Left renal cortex interstitium (tissue), 4 donors: ENCODE measurements around the gene WFDC5. TPM values are rescaled to one million over a fixed set of nuclear protein-coding genes. Genes with fewer than 3 reads are reported as not detected.
"Not testable (repeated sequence)": the region's sequence is repeated elsewhere in the genome, so short reads cannot be mapped to it uniquely, and the experiment has no call there.

ENCODE experiments used
- DNase-seq, 4 donors: peaks; one replicate each; pipeline ENCODE4 v3.0.0-alpha.2; 2013; ENCODE audit warnings: low read depth in 4 of 4, low spot score in 2 of 4, missing footprints in 1 of 4
- polyA plus RNA-seq, 4 donors: library from polyadenylated mRNA; unstranded; fragments of 120-200 nt; gene quantifications; one replicate each; pipeline ENCODE4 v1.2.1, GENCODE V29; 2013; ENCODE audit not compliant: insufficient read length in 4 of 4

Gene WFDC5, protein sequence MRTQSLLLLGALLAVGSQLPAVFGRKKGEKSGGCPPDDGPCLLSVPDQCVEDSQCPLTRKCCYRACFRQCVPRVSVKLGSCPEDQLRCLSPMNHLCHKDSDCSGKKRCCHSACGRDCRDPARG
- not detected for polyA plus RNA-seq

DNA sequence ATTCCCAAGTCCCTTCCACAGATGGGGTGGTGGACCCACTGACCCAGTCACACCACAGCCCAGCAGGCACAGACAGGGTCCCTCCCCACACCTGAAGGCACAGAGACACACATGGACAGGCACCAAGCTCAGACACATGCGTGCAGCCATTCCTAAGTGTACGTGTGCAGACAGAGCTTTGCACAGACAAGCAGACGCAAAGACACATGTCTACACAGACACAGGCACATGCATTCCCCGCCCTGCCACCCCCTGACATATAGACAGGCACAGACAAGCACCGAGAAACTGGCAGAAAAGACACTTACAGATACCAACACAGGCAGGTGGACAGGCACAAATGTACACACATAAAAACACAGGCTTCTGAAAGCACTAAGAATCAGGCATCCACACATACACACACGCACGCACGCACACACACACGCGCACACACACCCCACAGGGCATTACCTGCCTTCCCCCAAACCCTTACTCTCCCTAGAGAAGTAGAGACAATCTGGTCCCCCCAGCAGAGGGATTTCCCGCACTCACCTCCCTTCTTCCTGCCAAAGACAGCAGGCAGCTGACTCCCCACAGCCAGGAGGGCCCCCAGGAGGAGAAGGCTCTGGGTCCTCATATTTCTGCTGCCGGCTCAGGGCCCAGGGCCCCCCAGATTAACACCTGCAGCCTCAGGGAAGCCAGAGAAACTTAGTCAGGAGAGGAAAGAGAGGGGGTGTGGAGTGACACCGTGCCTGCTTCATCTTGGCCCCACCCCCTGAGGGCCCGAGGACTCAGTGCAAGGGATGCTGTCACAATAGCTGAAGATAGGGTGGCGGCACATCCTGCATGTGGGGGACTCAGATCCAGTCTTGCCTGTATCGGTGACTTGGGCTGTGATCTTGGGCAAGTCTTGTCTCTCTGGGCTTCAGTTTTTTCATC is at the start of gene WFDC5:
TSS of gene WFDC5 (minus strand) at position 710 of the 921 bp plus-strand sequence. CDS start at position 619, 91 bp downstream.
- DNase-seq = no peak

GRCh38 chr20:45163083-45163803 is 48.3 kb upstream of the WFDC5 start:
- no peak for DNase-seq

- DNase-seq = no peak
Measured at GRCh38 chr20:45157962-45158361, 43.0 kb upstream of the WFDC5 start.

GRCh38 chr20:45156713-45157112 is 41.7 kb upstream of the WFDC5 start:
- no peak for DNase-seq

DNA sequence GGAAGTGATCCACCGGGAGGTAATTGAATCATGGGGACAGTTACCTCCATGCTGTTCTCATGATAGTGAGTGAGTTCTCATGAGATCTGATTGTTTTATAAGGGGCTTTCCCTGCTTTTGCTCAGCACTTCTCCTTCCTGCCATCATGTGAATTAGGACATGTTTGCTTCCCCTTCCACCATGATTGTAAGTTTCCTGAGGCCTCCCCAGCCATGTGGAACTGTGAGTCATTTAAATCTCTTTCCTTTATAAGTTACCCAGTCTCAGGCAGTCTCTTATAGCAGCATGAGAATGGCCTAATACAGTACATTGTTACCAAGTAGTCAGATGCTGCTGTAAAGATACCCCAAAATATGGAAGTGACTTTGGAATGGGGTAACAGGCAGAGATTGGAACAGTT is 39.8 kb upstream of the WFDC5 start:
- not testable (repeated sequence) for DNase-seq

DNA sequence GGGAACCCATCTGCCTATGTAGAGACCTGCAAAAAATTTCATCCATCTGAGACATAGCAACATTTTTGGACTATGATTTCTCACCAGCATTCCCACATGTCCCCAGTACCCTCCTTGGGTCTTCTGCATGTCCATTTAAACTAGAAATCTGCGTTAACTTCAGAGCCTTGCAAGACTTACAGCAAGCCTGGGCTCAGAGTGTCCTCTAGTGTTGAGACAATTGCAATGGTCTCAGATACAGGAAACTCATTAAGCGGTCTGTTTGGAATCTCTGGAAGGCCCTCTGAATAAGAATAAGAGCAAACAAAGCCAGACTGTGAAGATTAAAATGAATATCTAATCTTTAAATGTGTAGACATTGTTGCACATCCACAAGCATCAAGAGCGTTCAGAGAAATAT is 39.2 kb upstream of the WFDC5 start:
- no peak for DNase-seq

DNA sequence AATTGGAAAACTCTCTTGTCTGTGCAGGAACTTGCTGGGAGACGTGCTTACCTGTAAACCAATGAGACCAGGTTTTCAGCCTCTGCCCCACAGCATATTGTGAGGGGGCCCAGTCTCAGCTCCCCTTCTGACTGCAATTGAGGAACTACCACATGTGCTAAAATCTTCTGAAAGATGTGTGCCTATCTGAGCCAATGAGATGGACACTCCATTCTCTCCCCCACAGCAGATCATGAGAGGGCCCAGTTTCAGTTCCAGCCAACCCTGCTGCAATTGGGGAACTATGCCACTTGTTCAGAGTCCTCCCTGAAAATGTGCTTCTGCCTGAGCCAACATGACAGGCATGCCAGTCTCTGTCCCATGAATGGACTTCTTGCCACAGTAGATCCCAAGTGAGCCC is 38.8 kb upstream of the WFDC5 start:
- DNase-seq = no peak

DNA sequence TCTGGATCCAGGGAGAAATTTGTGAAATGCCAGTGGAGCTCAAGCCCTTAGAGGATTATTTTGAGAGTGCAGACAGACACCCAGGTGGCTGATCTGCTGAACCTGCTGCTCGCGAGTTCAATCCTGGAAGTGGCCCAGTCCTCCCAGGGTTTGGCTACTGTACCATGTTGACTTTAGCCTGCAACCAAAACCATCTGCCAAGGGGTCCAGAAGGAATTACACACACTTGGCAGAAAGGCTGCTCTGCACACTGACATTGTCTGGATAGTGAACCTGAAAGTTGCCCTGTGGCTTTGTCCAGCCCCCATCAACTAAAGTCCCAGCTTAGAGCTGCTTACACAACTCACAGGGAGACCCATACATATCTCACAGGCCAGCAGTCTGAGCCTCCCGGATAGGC is 38.2 kb upstream of the WFDC5 start:
- DNase-seq = no peak

GRCh38 chr20:45152405-45152804 is 37.4 kb upstream of the WFDC5 start:
- no peak for DNase-seq

GRCh38 chr20:45149062-45149461 is 34.1 kb upstream of the WFDC5 start:
- no peak for DNase-seq

DNA sequence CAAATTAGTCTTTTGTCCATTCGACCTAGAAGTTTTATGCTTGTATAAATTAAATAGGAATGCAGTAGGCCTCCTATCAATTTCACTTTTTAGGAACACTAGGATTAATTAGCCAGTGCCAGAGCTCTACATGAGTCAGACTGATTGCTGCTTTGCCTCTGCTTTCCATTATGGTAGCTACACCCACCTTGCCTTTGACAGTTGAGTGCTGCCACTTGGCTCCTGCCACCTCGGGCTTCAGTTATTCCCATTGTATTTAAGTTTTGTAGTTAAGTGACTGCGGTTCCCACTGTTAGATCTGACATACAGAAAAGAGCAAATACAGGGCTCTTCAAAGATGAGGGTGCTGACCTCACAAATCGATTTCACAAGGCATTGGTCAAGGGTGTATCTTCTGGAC is 25.9 kb upstream of the WFDC5 start:
- DNase-seq = no peak

GRCh38 chr20:45139733-45140375 is 24.9 kb upstream of the WFDC5 start:
- DNase-seq = not testable (repeated sequence)

DNA sequence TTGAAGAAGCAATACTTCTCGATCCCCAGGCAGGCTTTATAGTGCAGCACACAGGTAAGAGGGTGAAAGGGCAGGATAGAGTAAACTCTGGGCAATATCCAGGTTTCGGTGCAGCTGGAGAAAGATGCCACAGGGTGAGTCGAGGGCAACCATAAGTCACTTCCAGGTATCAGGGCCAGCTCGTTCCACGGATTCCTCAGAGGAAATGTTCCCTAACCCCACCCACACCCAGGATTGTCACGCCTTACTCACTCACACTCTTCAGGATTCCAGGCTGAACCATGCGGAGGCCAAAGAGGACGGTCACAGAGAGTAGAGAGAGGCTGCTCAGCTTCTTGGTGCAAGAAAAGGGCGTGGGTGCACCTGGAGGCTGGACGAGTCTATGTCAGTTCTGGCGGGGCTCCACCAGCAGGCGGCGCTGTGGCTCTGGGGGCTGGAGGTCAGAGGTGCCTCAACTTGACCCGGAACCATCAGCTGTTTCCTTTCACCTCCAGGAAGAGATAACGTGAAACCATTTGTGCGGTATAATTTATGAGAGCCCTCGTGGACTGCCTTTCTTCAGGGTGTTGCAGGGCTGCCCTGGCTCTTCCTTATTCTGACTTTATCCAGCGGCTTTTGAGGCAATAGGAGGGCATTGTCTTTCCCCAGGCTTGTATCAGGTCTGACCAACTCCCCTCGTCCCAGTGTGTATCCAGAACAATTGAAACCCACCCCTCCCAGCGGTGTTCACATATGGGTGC is 23.8 kb upstream of the WFDC5 start:
- no peak for DNase-seq

DNA sequence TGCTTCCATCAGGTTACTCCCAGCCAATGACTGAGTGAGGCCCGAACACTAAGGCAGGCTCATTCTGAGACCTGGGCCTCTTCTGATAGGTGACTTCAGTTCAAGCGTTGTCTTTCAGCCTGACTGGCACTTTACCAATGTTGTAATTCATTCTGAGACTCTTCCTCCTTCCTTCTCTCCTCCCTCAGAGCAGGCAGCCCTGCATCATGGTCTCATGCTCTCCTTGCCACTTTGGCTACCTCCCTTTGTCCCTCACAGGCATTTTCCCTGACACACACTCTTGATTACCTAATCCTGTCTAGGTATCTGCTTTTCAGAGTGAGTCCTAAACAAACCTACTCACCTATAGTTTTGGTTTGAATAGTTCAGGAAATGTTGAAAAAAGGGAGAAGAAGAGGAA is 21.9 kb upstream of the WFDC5 start:
- DNase-seq = no peak

DNA sequence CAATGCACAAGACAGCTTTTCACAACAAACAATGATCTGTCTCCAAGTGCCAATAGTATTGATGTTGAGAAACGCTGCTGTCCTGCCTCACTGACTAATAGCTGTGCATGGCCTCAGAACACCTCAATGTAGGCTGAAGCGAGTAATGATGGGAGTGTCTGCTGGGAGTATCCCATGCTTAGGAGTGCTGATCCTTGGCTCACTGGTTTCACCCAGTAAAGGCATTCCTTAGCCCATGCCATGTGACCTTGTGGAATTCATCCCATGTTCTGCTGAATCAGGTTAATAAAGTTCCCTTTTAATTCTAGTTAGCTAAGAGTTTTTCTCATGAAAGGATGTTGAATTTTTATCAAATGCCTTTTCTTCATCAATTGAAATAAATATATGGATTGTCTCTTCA is 13.1 kb upstream of the WFDC5 start:
- peak in 1 of 4 donors; percentile 19 for DNase-seq

- no peak for DNase-seq
Measured at GRCh38 chr20:45124365-45124764, 9.4 kb upstream of the WFDC5 start, which contains the start of gene WFDC12. Gene WFDC12 (minus strand): TSS chr20:45124465. CDS start chr20:45124447, 18 bp downstream.

DNA sequence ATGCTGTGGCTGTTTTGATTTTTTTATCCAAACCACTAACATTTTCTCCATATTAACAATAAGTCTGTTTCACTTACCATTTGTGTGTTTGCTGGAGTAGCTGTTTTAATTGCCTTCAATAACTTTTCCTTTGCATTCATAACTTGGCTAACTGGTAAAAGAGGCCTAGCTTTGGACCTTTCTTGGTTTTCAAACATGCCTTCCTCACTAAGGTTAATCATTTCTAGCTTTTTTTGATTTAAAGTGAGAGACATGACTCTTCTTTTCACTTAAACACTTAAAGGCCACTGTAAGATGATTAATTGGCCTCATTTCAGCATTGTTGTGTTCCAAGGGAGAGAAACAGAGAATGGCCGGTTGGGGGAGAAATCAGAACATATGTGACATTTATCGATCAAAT is 6.4 kb upstream of the WFDC5 start:
- DNase-seq = no peak

DNA sequence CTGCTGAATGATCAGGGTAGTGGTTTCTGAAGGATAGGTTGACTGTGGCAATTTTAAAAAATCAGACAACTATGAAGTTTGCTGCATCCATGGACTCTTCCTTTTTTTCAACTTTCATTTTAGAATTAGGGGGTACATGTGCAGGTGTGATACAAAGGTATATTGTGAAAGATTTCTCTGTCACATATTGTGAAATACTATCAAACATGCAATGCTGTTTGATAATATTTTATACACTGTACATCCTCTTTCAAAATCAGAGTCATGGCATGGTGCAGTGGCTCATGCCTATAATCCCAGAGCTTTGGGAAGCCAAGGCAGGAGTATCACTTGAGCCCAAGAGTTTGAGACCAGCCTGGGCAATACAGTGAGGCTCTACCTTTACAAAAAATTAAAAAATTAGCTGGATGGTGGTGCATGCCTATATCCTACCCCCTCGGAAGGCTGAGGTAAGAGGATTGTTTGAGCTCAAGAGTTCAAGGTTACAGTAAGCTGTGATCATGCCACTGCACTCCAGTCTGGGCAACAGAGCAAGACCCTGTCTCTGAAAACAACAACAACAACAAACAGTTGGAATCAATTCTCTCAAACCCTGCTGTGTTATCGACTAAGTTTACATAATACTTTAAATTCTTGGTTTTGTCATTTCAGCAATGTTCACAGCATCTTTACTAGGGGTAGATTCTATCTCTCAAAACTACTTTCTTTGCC is 4.7 kb upstream of the WFDC5 start:
- DNase-seq = no peak

GRCh38 chr20:45118028-45118427 is 3.1 kb upstream of the WFDC5 start:
- DNase-seq = no peak

DNA sequence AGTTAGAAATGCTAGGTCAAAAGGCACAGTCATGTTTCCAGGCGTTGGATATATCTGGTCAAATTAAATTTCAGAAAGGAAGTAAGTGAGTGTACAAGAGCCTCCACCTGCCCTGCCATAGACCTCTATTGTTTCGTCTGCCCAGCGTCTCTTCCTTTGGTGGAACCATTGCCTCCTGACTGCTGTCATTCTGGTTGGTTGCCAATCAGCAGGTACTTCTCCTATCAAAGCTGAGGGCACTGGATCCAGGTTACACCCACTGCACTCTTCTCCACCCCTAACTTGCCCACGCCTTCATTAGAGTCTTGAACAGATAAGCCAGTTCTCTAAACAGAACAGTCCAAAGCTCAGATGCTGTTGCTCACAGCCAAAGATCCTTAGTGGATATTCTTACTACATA is 2.6 kb upstream of the WFDC5 start:
- DNase-seq = no peak
